Fibroblast of lung (primary cell): Measurements from ENCODE around the gene TPD52L1. TPM values are rescaled to one million over a fixed set of nuclear protein-coding genes. Genes with fewer than 3 reads are reported as not detected.

ENCODE experiments used
- DNase-seq, 2 donors: peaks; one replicate each; pipeline versions ENCODE4 v3.0.0 to v3.0.0-alpha.2; 2010; ENCODE audit warnings: low read depth in 2 of 2
- H2AFZ ChIP-seq: 2 replicates; pipeline ENCODE4 v1.5.1; 2012; ENCODE audit warnings: low read length, control low read depth, inconsistent platforms
- H3K27ac ChIP-seq: 2 replicates; pipeline ENCODE4 v1.5.1; 2011; ENCODE audit warnings: low read length, control low read depth; ENCODE audit not compliant: insufficient read depth
- H3K27me3 ChIP-seq: 2 replicates; pipeline ENCODE4 v1.5.1; 2011; ENCODE audit warnings: mild to moderate bottlenecking, low read length; ENCODE audit not compliant: control insufficient read depth, insufficient read depth
- H3K36me3 ChIP-seq: 2 replicates; pipeline ENCODE4 v1.5.1; 2011; ENCODE audit warnings: low read length; ENCODE audit not compliant: control insufficient read depth, insufficient read depth
- H3K4me1 ChIP-seq: 2 replicates; pipeline ENCODE4 v1.5.1; 2011; ENCODE audit warnings: low read length; ENCODE audit not compliant: control insufficient read depth, insufficient read depth; ENCODE audit errors: extremely low read depth
- H3K4me2 ChIP-seq: 2 replicates; pipeline ENCODE4 v1.5.1; 2011; ENCODE audit warnings: low read length, control low read depth; ENCODE audit not compliant: insufficient read depth; ENCODE audit errors: extremely low read depth
- H3K4me3 ChIP-seq, 4 experiments: fragments of 200-600 bp in 1 of 4; sonication (generic) in 1 of 4; replicated peaks in 1 of 4; 2 replicates each; pipeline ENCODE4 v1.5.1; 2011 to 2016; ENCODE audit warnings: low read length in 4 of 4, low read depth in 3 of 4, mild to moderate bottlenecking in 3 of 4, control low read depth in 2 of 4, inconsistent platforms in 1 of 4, mixed read lengths in 1 of 4; ENCODE audit not compliant: insufficient read depth in 1 of 4; ENCODE audit errors: control extremely low read depth in 1 of 4
- H3K79me2 ChIP-seq: 2 replicates; pipeline ENCODE4 v1.5.1; 2012; ENCODE audit warnings: mild to moderate bottlenecking, low read length, inconsistent platforms; ENCODE audit not compliant: control insufficient read depth, insufficient read depth
- H3K9ac ChIP-seq: 2 replicates; pipeline ENCODE4 v1.5.1; 2011; ENCODE audit warnings: mild to moderate bottlenecking, low read length, control low read depth; ENCODE audit not compliant: insufficient read depth
- H3K9me3 ChIP-seq: 2 replicates; pipeline ENCODE4 v1.5.1; 2012; ENCODE audit warnings: low read depth, low read length; ENCODE audit not compliant: control insufficient read depth, insufficient read depth
- H4K20me1 ChIP-seq: 2 replicates; pipeline ENCODE4 v1.5.1; 2011; ENCODE audit warnings: low read length; ENCODE audit not compliant: control insufficient read depth, insufficient read depth; ENCODE audit errors: extremely low read depth
- CTCF ChIP-seq, 2 donors: IDR thresholded peaks in 1 of 2; conservative IDR thresholded peaks in 1 of 2; 1 replicate in 1 of 2; 2 replicates in 1 of 2; pipeline ENCODE4 v1.5.1; 2011 to 2012; ENCODE audit warnings: low read length in 2 of 2, control low read depth in 1 of 2, inconsistent platforms in 1 of 2, low read depth in 1 of 2, mild to moderate bottlenecking in 1 of 2
- EZH2 ChIP-seq: IDR thresholded peaks from 2 replicates; pipeline ENCODE4 v1.5.1; 2012; ENCODE audit warnings: low read length, control low read depth, mild to moderate bottlenecking; ENCODE audit errors: missing control alignments
- polyA plus RNA-seq, 2 donors: library from polyadenylated mRNA; depleted of rRNA in 1 of 2; stranded (reverse) in 1 of 2; unstranded in 1 of 2; fragments of >200 nt; gene quantifications; 2 replicates each; pipeline ENCODE4 v1.2.1, GENCODE V29; 2011 to 2012; ENCODE audit warnings: missing spikeins in 1 of 2
- total RNA-seq: library from RNA; depleted of rRNA; stranded (reverse); fragments of >200 nt; gene quantifications from 2 replicates; pipeline ENCODE4 v1.2.1, GENCODE V29; 2014

The TPD52L1 gene
- total and polyA plus RNA-seq, 2 donors (not counting 1 experiment from before 2014, with no cell fraction given), result 41.0 to 75.9 TPM

GRCh38 chr6:125304970-125305660 lies 151.5 kb downstream of the TPD52L1 start:
- peaks cover 5% of the 10 kb centered on the region for H3K27me3 ChIP-seq
- H2AFZ ChIP-seq, result no peak overlapping the region
- H3K9ac ChIP-seq, result no peak overlapping the region
- H4K20me1 ChIP-seq, result no peaks in the 10 kb centered on the region
- H3K9me3 ChIP-seq, result no peaks in the 10 kb centered on the region
- no peak overlapping the region for H3K4me3 ChIP-seq
- no peak for TF ChIP-seq EZH2
- TF ChIP-seq CTCF (conservative IDR thresholded peaks at IDR 0.05 in 1 of 2, IDR thresholded peaks at IDR 0.05 in 1 of 2; ENCODE audit: low read depth in 1 of 2, low read length in 2 of 2), result no peak
- no peak overlapping the region for H3K4me2 ChIP-seq
- H3K36me3 ChIP-seq, result no peaks in the 10 kb centered on the region
- no peak for DNase-seq
- H3K4me1 ChIP-seq, result peaks cover 2% of the 10 kb centered on the region
- peaks cover 7% of the 10 kb centered on the region for H3K79me2 ChIP-seq
- no peak overlapping the region for H3K27ac ChIP-seq

- no peak overlapping the region for H3K9ac ChIP-seq
- no peaks in the 10 kb centered on the region for H3K4me1 ChIP-seq
- no peaks in the 10 kb centered on the region for H3K9me3 ChIP-seq
- peaks cover 5% of the 10 kb centered on the region for H3K27me3 ChIP-seq
- H3K4me2 ChIP-seq, result no peak overlapping the region
- H4K20me1 ChIP-seq, result no peaks in the 10 kb centered on the region
- H3K36me3 ChIP-seq, result no peaks in the 10 kb centered on the region
- H2AFZ ChIP-seq, result no peak overlapping the region
- no peaks in the 10 kb centered on the region for H3K79me2 ChIP-seq
- TF ChIP-seq EZH2 (no peak), CTCF (conservative IDR thresholded peaks at IDR 0.05 in 1 of 2, IDR thresholded peaks at IDR 0.05 in 1 of 2; ENCODE audit: low read depth in 1 of 2, low read length in 2 of 2) (no peak)
- H3K4me3 ChIP-seq, result no peak overlapping the region
- no peak overlapping the region for H3K27ac ChIP-seq
- no peak for DNase-seq
These were observed 153.2 kb downstream of the TPD52L1 start for GRCh38 chr6:125306756-125307149.

- TF ChIP-seq CTCF (conservative IDR thresholded peaks at IDR 0.05 in 1 of 2, IDR thresholded peaks at IDR 0.05 in 1 of 2; ENCODE audit: low read depth in 1 of 2, low read length in 2 of 2), result no peak
- peak in 1 of 2 donors; percentile 48 for DNase-seq
- no peaks in the 10 kb centered on the region for H3K36me3 ChIP-seq
- H2AFZ ChIP-seq, result no peak overlapping the region
- H3K79me2 ChIP-seq, result no peaks in the 10 kb centered on the region
- no peak overlapping the region for H3K27ac ChIP-seq
- H3K9me3 ChIP-seq, result no peaks in the 10 kb centered on the region
- H3K4me3 ChIP-seq, result no peak overlapping the region
- H3K4me1 ChIP-seq, result no peaks in the 10 kb centered on the region
- no peaks in the 10 kb centered on the region for H4K20me1 ChIP-seq
- no peak overlapping the region for H3K4me2 ChIP-seq
- H3K27me3 ChIP-seq, result peaks cover 5% of the 10 kb centered on the region
- H3K9ac ChIP-seq, result no peak overlapping the region
These were observed 153.7 kb downstream of the TPD52L1 start for GRCh38 chr6:125307150-125307838.
